HG02588 (cell line): ENCODE results near the gene EVC2.

Experiments used
- ATAC-seq: cut with Tn5 transposase; IDR thresholded peaks from one replicate; pipeline ENCODE4 v1.9.1; 2021; ENCODE audit warnings: mild to moderate bottlenecking, moderate library complexity; ENCODE audit not compliant: unreplicated experiment

Gene EVC2

DNA sequence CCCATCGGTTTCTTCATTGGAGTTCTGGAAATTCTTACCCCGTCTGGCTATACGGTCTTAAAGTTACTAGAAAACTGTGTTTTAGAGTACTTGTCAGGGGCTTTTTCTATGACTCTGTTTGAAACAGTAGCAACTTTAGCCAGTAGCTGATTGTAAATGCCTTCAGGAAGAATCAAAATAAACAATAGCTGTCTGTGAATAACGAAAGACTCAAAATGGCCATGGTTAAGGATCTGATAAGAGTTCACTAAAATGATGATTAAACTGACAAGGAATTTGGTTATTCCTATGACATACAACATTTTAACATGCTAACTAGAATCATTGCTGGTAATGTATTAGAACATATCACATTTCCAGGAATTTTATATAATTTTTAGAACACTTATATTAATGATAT is 191.0 kb downstream of the EVC2 start:
- no peak for ATAC-seq

DNA sequence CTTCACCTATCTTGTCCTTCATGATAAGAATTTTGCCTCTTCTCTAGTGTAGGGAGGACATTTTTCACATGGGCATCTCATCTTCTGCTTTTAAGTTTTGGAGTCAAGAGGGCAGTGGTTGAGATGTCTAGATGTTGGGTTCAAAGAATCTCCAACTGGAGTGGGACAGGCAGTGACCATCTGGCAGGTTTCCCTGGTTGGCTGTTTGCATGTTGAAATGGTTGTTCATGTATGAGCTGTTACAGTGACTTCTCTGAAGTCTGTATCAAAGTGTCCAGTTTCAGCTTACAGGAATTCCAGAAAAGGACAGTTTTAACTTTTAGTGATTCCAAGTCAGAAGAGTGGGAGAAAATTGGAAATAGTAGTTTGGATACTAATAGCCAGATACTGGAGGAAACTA is 192.7 kb downstream of the EVC2 start:
- no peak for ATAC-seq
